SK-N-SH treated with all-trans-retinoic acid at 6 μM for 48 hours (cell line): ENCODE results near the gene CD180.

Experiments
- ATAC-seq: fragments of 200-7000 bp; cut with Tn5 transposase; 3 replicates; pipeline ENCODE4 v1.9.1; 2020; ENCODE audit warnings: mild to moderate bottlenecking, moderate library complexity
- BACH2 ChIP-seq: fragments of 250-450 bp; sonication (Bioruptor Pico); IDR thresholded peaks from 2 replicates; pipeline ENCODE4 v1.9.0; 2021; ENCODE audit warnings: mild to moderate bottlenecking, borderline replicate concordance
- CREB5 ChIP-seq: fragments of 250-450 bp; sonication (Bioruptor Pico); IDR thresholded peaks from 2 replicates; pipeline ENCODE4 v1.5.1; 2020; ENCODE audit warnings: low read depth, mild to moderate bottlenecking, moderate library complexity
- CSDC2 ChIP-seq: fragments of 250-450 bp; sonication (Bioruptor Pico); IDR thresholded peaks from 2 replicates; pipeline ENCODE4 v1.5.0; 2020; ENCODE audit warnings: mild to moderate bottlenecking, moderate library complexity
- GLIS3 ChIP-seq: fragments of 250-450 bp; sonication (Bioruptor Pico); IDR thresholded peaks from 2 replicates; pipeline ENCODE4 v1.5.0; 2020; ENCODE audit warnings: mild to moderate bottlenecking, moderate library complexity
- ISL1 ChIP-seq: fragments of 250-450 bp; sonication (Bioruptor Pico); IDR thresholded peaks from 2 replicates; pipeline ENCODE4 v2.1.2; 2022; ENCODE audit warnings: mild to moderate bottlenecking, moderate library complexity
- POU6F1 ChIP-seq: fragments of 250-450 bp; sonication (Bioruptor Pico); IDR thresholded peaks from 2 replicates; pipeline ENCODE4 v1.8.0; 2021; ENCODE audit warnings: low read depth, mild to moderate bottlenecking, moderate library complexity, borderline replicate concordance
- PPARA ChIP-seq: fragments of 250-450 bp; sonication (Bioruptor Pico); IDR thresholded peaks from 2 replicates; pipeline ENCODE4 v1.5.0; 2020; ENCODE audit warnings: mild to moderate bottlenecking, borderline replicate concordance
- RARB ChIP-seq: fragments of 250-450 bp; sonication (Bioruptor Pico); IDR thresholded peaks from 2 replicates; pipeline ENCODE4 v1.8.0; 2021; ENCODE audit warnings: mild to moderate bottlenecking, moderate library complexity
- SNAI2 ChIP-seq: fragments of 250-450 bp; sonication (Bioruptor Pico); IDR thresholded peaks from 2 replicates; pipeline ENCODE4 v1.5.0; 2020; ENCODE audit warnings: mild to moderate bottlenecking, moderate library complexity
- TCF4 ChIP-seq: fragments of 250-450 bp; sonication (Bioruptor Pico); IDR thresholded peaks from 2 replicates; pipeline ENCODE4 v1.8.0; 2021; ENCODE audit warnings: mild to moderate bottlenecking, moderate library complexity, borderline replicate concordance
- TOX ChIP-seq: fragments of 250-450 bp; sonication (Bioruptor Pico); IDR thresholded peaks from 2 replicates; pipeline ENCODE4 v1.8.0; 2021; ENCODE audit warnings: mild to moderate bottlenecking, moderate library complexity, borderline replicate concordance
- ZC3H10 ChIP-seq: fragments of 250-450 bp; sonication (Bioruptor Pico); IDR thresholded peaks from 2 replicates; pipeline ENCODE4 v1.5.1; 2021; ENCODE audit warnings: mild to moderate bottlenecking, moderate library complexity
- ZFP30 ChIP-seq: fragments of 450-650 bp; formaldehyde crosslinking; IDR thresholded peaks from 2 replicates; pipeline ENCODE4 v1.5.0; 2022; ENCODE audit warnings: mild to moderate bottlenecking, moderate library complexity
- ZNF565 ChIP-seq: fragments of 450-650 bp; formaldehyde crosslinking; conservative IDR thresholded peaks from 2 replicates; pipeline ENCODE4 v1.5.0; 2020; ENCODE audit warnings: low read depth, mild to moderate bottlenecking, moderate library complexity
- ZNF8 ChIP-seq: fragments of 450-650 bp; formaldehyde crosslinking; IDR thresholded peaks from 2 replicates; pipeline ENCODE4 v1.5.0; 2020; ENCODE audit warnings: mild to moderate bottlenecking, moderate library complexity
- TF ChIP-seq, protein P1 (sequence below): fragments of 250-450 bp; sonication (Bioruptor Pico); IDR thresholded peaks from 2 replicates; pipeline ENCODE4 v1.8.0; 2020; ENCODE audit warnings: mild to moderate bottlenecking, moderate library complexity, borderline replicate concordance

The CD180 gene

DNA sequence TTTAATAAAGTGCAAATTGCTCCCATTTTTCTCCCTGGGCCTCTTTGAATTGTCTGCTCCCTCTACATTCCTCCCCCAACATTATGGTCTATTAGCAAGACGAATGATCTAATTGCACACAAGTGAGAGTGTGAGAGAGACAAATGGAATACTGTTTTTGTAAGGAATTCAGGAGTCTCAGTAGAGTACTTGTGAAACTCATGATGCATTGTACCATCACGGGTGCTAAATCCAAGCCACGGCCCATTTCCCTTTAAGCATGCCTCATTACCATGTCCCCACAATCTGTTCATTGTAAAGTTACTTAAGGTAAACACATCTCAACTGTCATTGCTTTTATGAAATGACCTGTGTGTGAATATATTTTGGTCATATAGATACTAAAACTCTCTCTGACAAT lies 62.8 kb downstream of the CD180 start:
- TF ChIP-seq ZC3H10 (CRISPR knock-in tag), result no peak
- no peak for TF ChIP-seq PPARA (CRISPR knock-in tag)
- TF ChIP-seq CSDC2 (CRISPR knock-in tag), result no peak
- no peak for TF ChIP-seq CREB5 (CRISPR knock-in tag)
- no peak for TF ChIP-seq RARB (CRISPR knock-in tag)
- TF ChIP-seq ISL1 (CRISPR knock-in tag), result no peak
- no peak for TF ChIP-seq TOX
- TF ChIP-seq ZFP30 (CRISPR knock-in tag), result no peak
- no peak for TF ChIP-seq ZNF8
- TF ChIP-seq SNAI2 (CRISPR knock-in tag), result no peak
- no peak for TF ChIP-seq ZNF565 (CRISPR knock-in tag)
- no peak for TF ChIP-seq TCF4 (CRISPR knock-in tag)
- no peak for TF ChIP-seq BACH2 (CRISPR knock-in tag)
- TF ChIP-seq, all 23 proteins: peak for 0
- no peak for ATAC-seq

DNA sequence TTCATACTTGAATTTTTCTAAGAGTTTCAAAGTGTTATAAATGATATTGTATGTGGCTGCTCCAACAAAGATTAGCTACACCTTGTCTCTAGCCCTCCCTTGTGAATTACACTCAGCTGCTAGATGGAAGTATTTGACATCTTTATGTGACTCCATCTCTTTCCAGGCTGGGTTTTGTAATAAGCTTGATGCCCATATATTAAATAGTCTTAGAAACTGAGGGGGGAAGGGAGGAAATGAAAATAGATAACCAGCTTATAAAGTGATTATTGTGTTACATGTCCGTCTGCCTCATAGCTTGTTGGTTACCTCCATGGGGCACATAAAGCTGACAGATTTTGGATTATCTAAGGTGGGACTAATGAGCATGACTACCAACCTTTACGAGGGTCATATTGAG lies 63.4 kb downstream of the CD180 start:
- ATAC-seq, result no peak

GRCh38 chr5:67129768-67130167 lies 66.8 kb downstream of the CD180 start:
- TF ChIP-seq TCF4 (CRISPR knock-in tag) (no peak), POU6F1 (CRISPR knock-in tag) (no peak), SNAI2 (CRISPR knock-in tag) (no peak), ISL1 (CRISPR knock-in tag) (no peak), PPARA (CRISPR knock-in tag) (no peak), GLIS3 (no peak), ZC3H10 (CRISPR knock-in tag) (no peak), BACH2 (CRISPR knock-in tag) (no peak)
- TF ChIP-seq, protein P1, sequence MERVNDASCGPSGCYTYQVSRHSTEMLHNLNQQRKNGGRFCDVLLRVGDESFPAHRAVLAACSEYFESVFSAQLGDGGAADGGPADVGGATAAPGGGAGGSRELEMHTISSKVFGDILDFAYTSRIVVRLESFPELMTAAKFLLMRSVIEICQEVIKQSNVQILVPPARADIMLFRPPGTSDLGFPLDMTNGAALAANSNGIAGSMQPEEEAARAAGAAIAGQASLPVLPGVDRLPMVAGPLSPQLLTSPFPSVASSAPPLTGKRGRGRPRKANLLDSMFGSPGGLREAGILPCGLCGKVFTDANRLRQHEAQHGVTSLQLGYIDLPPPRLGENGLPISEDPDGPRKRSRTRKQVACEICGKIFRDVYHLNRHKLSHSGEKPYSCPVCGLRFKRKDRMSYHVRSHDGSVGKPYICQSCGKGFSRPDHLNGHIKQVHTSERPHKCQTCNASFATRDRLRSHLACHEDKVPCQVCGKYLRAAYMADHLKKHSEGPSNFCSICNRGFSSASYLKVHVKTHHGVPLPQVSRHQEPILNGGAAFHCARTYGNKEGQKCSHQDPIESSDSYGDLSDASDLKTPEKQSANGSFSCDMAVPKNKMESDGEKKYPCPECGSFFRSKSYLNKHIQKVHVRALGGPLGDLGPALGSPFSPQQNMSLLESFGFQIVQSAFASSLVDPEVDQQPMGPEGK (CRISPR knock-in tag), result no peak
- no peak for ATAC-seq

More for the DNA sequence above, 63.4 kb downstream of the CD180 start:
- no peak for TF ChIP-seq GLIS3
- TF ChIP-seq CREB5 (CRISPR knock-in tag), result no peak
- TF ChIP-seq, all 23 proteins: peak for 0
